H1 (cell line): Measurements from ENCODE around the gene COL5A1. TPM values are rescaled to one million over a fixed set of nuclear protein-coding genes. Genes with fewer than 3 reads are reported as not detected.

ENCODE experiments used
- CTCF ChIA-PET: fragments of 300-600 bp; sonication (Branson Sonifier 250); formaldehyde crosslinking; loops from one replicate; lab custom pipeline; 2021; ENCODE audit not compliant: partially characterized antibody; lab: Charles Lee
- POLR2A ChIA-PET: fragments of 300-600 bp; sonication (Branson Sonifier 250); formaldehyde crosslinking; loops from one replicate; lab custom pipeline; 2021; ENCODE audit warnings: inconsistent platforms; ENCODE audit not compliant: partially characterized antibody; lab: Charles Lee
- DNase-seq, 2 experiments: peaks; one replicate each; pipeline versions ENCODE4 v3.0.0 to v3.0.0-alpha.2; 2010 to 2022; ENCODE audit warnings: low spot score in 2 of 2, low read depth in 1 of 2, mixed read lengths in 1 of 2
- FAIRE-seq: peaks from 2 replicates; lab custom pipeline; 2011; peaks lifted over from hg19 to GRCh38; lab: Jason Lieb, UNC
- H2AFZ ChIP-seq: 2 replicates; pipeline ENCODE4 v1.8.1; 2012; ENCODE audit warnings: low read length, inconsistent platforms
- H2AK5ac ChIP-seq: 2 replicates; pipeline ENCODE4 v1.6.1; 2013; ENCODE audit warnings: low read depth, low read length
- H2BK120ac ChIP-seq: replicated peaks from 2 replicates; pipeline ENCODE3; 2013; ENCODE audit warnings: low read depth, low read length, inconsistent platforms
- H2BK12ac ChIP-seq: 2 replicates; pipeline ENCODE4 v1.6.1; 2013; ENCODE audit warnings: low read depth, low read length
- H2BK15ac ChIP-seq: 2 replicates; pipeline ENCODE4 v1.6.1; 2013; ENCODE audit warnings: low read length
- H2BK20ac ChIP-seq: 2 replicates; pipeline ENCODE4 v1.6.1; 2013; ENCODE audit warnings: low read length
- H2BK5ac ChIP-seq: 2 replicates; pipeline ENCODE4 v1.6.1; 2013; ENCODE audit warnings: low read depth, low read length
- H3K14ac ChIP-seq: 2 replicates; pipeline ENCODE4 v1.6.1; 2013; ENCODE audit warnings: inconsistent platforms; ENCODE audit not compliant: insufficient read length
- H3K18ac ChIP-seq: 2 replicates; pipeline ENCODE4 v1.6.1; 2013; ENCODE audit warnings: low read length; ENCODE audit errors: extremely low read depth
- H3K23ac ChIP-seq: 2 replicates; pipeline ENCODE4 v1.6.1; 2013; ENCODE audit warnings: inconsistent platforms; ENCODE audit not compliant: insufficient read length
- H3K23me2 ChIP-seq: 2 replicates; pipeline ENCODE4 v1.6.1; 2013; ENCODE audit warnings: low read depth, low read length
- H3K27ac ChIP-seq: 2 replicates; pipeline ENCODE4 v1.6.1; 2011; ENCODE audit warnings: low read depth, low read length, inconsistent platforms
- H3K27me3 ChIP-seq, 4 experiments: replicated peaks in 1 of 4; 1 replicate in 1 of 4; 2 replicates in 3 of 4; pipeline versions ENCODE4 v1.6.1 to v1.8.1; 2011 to 2013; ENCODE audit warnings: low read length in 3 of 4, mild to moderate bottlenecking in 3 of 4, inconsistent platforms in 2 of 4, mixed read lengths in 2 of 4, moderate library complexity in 1 of 4; ENCODE audit not compliant: control insufficient read depth in 3 of 4, insufficient read depth in 3 of 4; ENCODE audit errors: extremely low read depth in 1 of 4
- H3K36me3 ChIP-seq, 4 experiments: 2 replicates each; pipeline versions ENCODE4 v1.6.1 to v1.8.1; 2011 to 2013; ENCODE audit warnings: mild to moderate bottlenecking in 4 of 4, low read length in 3 of 4, moderate library complexity in 2 of 4, control low read depth in 1 of 4, inconsistent platforms in 1 of 4; ENCODE audit not compliant: insufficient read depth in 4 of 4, control insufficient read depth in 2 of 4
- H3K4ac ChIP-seq: replicated peaks from 2 replicates; pipeline ENCODE3; 2013; ENCODE audit warnings: low read length, low read depth, mixed read lengths, inconsistent platforms; ENCODE audit not compliant: insufficient read length
- H3K4me1 ChIP-seq, 4 experiments: replicated peaks in 1 of 4; 1 replicate in 1 of 4; 2 replicates in 3 of 4; pipeline versions ENCODE4 v1.6.1 to v1.8.1; 2011 to 2013; ENCODE audit warnings: low read length in 3 of 4, inconsistent platforms in 2 of 4, mixed read lengths in 1 of 4; ENCODE audit not compliant: insufficient read depth in 4 of 4, control insufficient read depth in 3 of 4
- H3K4me2 ChIP-seq, 2 experiments: 2 replicates each; pipeline versions ENCODE4 v1.6.1 to v1.8.1; 2011 to 2013; ENCODE audit warnings: low read depth in 2 of 2, low read length in 2 of 2, control low read depth in 1 of 2, inconsistent platforms in 1 of 2, mild to moderate bottlenecking in 1 of 2; ENCODE audit not compliant: insufficient read depth in 1 of 2
- H3K4me3 ChIP-seq, 4 experiments: fragments of 200-600, 300-600 bp in 1 of 4; sonication (generic), shearing (Covaris generic), sonication (Bioruptor Twin) in 1 of 4; 2 replicates each; pipeline versions ENCODE4 v1.5.1 to v1.8.1; 2011 to 2016; ENCODE audit warnings: low read length in 4 of 4, low read depth in 3 of 4, control low read depth in 2 of 4, inconsistent platforms in 2 of 4, mild to moderate bottlenecking in 2 of 4, mixed read lengths in 1 of 4, moderate library complexity in 1 of 4; ENCODE audit not compliant: insufficient read depth in 2 of 4; ENCODE audit errors: extremely low read depth in 1 of 4
- H3K56ac ChIP-seq: replicated peaks from 2 replicates; pipeline ENCODE3; 2013; ENCODE audit warnings: low read depth, mild to moderate bottlenecking, mixed read lengths, low read length, inconsistent platforms; ENCODE audit not compliant: insufficient read length
- H3K79me1 ChIP-seq: 2 replicates; pipeline ENCODE4 v1.6.1; 2013; ENCODE audit warnings: low read depth, low read length, control low read depth
- H3K79me2 ChIP-seq, 2 experiments: 2 replicates each; pipeline versions ENCODE4 v1.6.1 to v1.8.1; 2012 to 2013; ENCODE audit warnings: low read length in 2 of 2, mild to moderate bottlenecking in 2 of 2, inconsistent platforms in 1 of 2; ENCODE audit not compliant: insufficient read depth in 2 of 2, control insufficient read depth in 1 of 2
- H3K9ac ChIP-seq, 4 experiments: replicated peaks in 1 of 4; 1 replicate in 1 of 4; 2 replicates in 3 of 4; pipeline versions ENCODE4 v1.6.1 to v1.8.1; 2011 to 2013; ENCODE audit warnings: low read depth in 3 of 4, low read length in 3 of 4, control low read depth in 2 of 4, mild to moderate bottlenecking in 2 of 4, moderate library complexity in 2 of 4, inconsistent platforms in 1 of 4; ENCODE audit errors: extremely low read depth in 1 of 4
- H3K9me3 ChIP-seq, 2 experiments: 2 replicates each; pipeline versions ENCODE4 v1.6.1 to v1.8.1; 2012 to 2013; ENCODE audit warnings: mild to moderate bottlenecking in 2 of 2, moderate library complexity in 2 of 2, control low read depth in 1 of 2, inconsistent platforms in 1 of 2, low read depth in 1 of 2, low read length in 1 of 2, mixed read lengths in 1 of 2; ENCODE audit not compliant: insufficient read depth in 2 of 2
- H4K20me1 ChIP-seq, 2 experiments: replicated peaks in 1 of 2; 2 replicates each; pipeline versions ENCODE3 to v1.8.1; 2011 to 2013; ENCODE audit warnings: inconsistent platforms in 2 of 2, low read length in 2 of 2, mild to moderate bottlenecking in 1 of 2; ENCODE audit not compliant: insufficient read depth in 2 of 2, control insufficient read depth in 1 of 2
- H4K5ac ChIP-seq: 2 replicates; pipeline ENCODE4 v1.6.1; 2013; ENCODE audit warnings: low read length, low read depth, mixed read lengths, inconsistent platforms; ENCODE audit not compliant: insufficient read length
- H4K8ac ChIP-seq: 2 replicates; pipeline ENCODE4 v1.8.0; 2013; ENCODE audit warnings: mild to moderate bottlenecking, moderate library complexity, low read length, inconsistent platforms; ENCODE audit not compliant: insufficient read depth; ENCODE audit errors: extremely low read depth
- H4K91ac ChIP-seq: replicated peaks from 2 replicates; pipeline ENCODE3; 2013; ENCODE audit warnings: low read length, mixed read lengths, inconsistent platforms; ENCODE audit not compliant: insufficient read length
- EP300 ChIP-seq, 2 experiments: IDR thresholded peaks; 1 replicate in 1 of 2; 2 replicates in 1 of 2; pipeline ENCODE4 v1.6.1; 2011 to 2012; ENCODE audit warnings: low read depth in 2 of 2, low read length in 2 of 2, mild to moderate bottlenecking in 2 of 2, borderline replicate concordance in 1 of 2, inconsistent platforms in 1 of 2, moderate library complexity in 1 of 2
- GTF2F1 ChIP-seq: IDR thresholded peaks from 2 replicates; pipeline ENCODE4 v1.6.1; 2012; ENCODE audit warnings: low read depth, low read length, improper control_type of control experiment, borderline replicate concordance
- JUN ChIP-seq: IDR thresholded peaks from 2 replicates; pipeline ENCODE4 v1.6.1; 2011; ENCODE audit warnings: low read depth, mild to moderate bottlenecking, improper control_type of control experiment, low read length
- JUND ChIP-seq: IDR thresholded peaks from 2 replicates; pipeline ENCODE4 v1.6.1; 2011; ENCODE audit warnings: mild to moderate bottlenecking, improper control_type of control experiment, low read length
- NANOG ChIP-seq: IDR thresholded peaks from 2 replicates; pipeline ENCODE4 v1.6.1; 2011; ENCODE audit warnings: low read length, low read depth, mild to moderate bottlenecking, inconsistent platforms; ENCODE audit not compliant: insufficient read depth, poor library complexity, severe bottlenecking
- NRF1 ChIP-seq: IDR thresholded peaks from 2 replicates; pipeline ENCODE4 v1.6.1; 2011; ENCODE audit warnings: mild to moderate bottlenecking, low read depth, low read length, improper control_type of control experiment
- POU5F1 ChIP-seq: IDR thresholded peaks from 2 replicates; pipeline ENCODE4 v1.6.1; 2011; ENCODE audit warnings: low read depth, mild to moderate bottlenecking, low read length, moderate library complexity
- RBBP5 ChIP-seq: IDR thresholded peaks from 2 replicates; pipeline ENCODE4 v1.7.1; 2012; ENCODE audit warnings: low read depth, mild to moderate bottlenecking, inconsistent platforms, low read length, moderate library complexity, borderline replicate concordance
- RNF2 ChIP-seq: fragments of 200-900, 300-1000 bp; sonication (generic); IDR thresholded peaks from 2 replicates; pipeline ENCODE4 v1.7.1; 2016; ENCODE audit warnings: borderline replicate concordance, low read depth, mild to moderate bottlenecking, antibody characterized with exemption, low read length; ENCODE audit not compliant: poor library complexity, severe bottlenecking; ENCODE audit errors: missing control alignments
- TAF1 ChIP-seq: IDR thresholded peaks from 2 replicates; pipeline ENCODE4 v1.6.1; 2011; ENCODE audit warnings: mild to moderate bottlenecking, low read depth, low read length
- TAF7 ChIP-seq: optimal IDR thresholded peaks from 2 replicates; pipeline ENCODE3; 2011; ENCODE audit warnings: low read depth, mild to moderate bottlenecking, inconsistent platforms, low read length, moderate library complexity, borderline replicate concordance
- WGBS, 2 experiments: shearing (Covaris generic) in 1 of 2; methylation state at CpG; one replicate each; pipeline versions ENCODE4 v1.1.6 to v1.1.7; 2013 to 2015; ENCODE audit warnings: low lambda C conversion rate in 2 of 2, mixed read lengths in 2 of 2, inconsistent platforms in 1 of 2, low coverage in 1 of 2, missing lambda C conversion rate in 1 of 2; ENCODE audit not compliant: insufficient replicate concordance in 2 of 2, insufficient coverage in 1 of 2, insufficient read length in 1 of 2; ENCODE audit errors: extremely low coverage in 1 of 2, missing lambda C conversion rate in 1 of 2; 5-methylcytosine and 5-hydroxymethylcytosine counted together
- polyA plus RNA-seq, 7 experiments: library from polyadenylated mRNA; depleted of rRNA in 3 of 7; stranded (reverse) in 5 of 7; unstranded in 2 of 7; fragments of >200 nt in 5 of 7; fragments of 200-250 nt in 2 of 7; gene quantifications; 1 replicate in 5 of 7; 2 replicates in 1 of 7; 4 replicates in 1 of 7; pipeline versions ENCODE4 v1.2.1 to v1.2.3, GENCODE V29; 2011 to 2013; ENCODE audit warnings: missing spikeins in 2 of 7, mixed read lengths in 2 of 7
- total RNA-seq: library from RNA; stranded (reverse); fragmentation: NEBNext Ultra II Directional; extraction: Animal tissue kit (Norgen Biotek cat#: 25700); gene quantifications from 2 replicates; pipeline ENCODE4 v1.2.1, GENCODE V29; 2021
- TF ChIP-seq, protein P1 (sequence below): IDR thresholded peaks from 2 replicates; pipeline ENCODE4 v1.6.1; 2012; ENCODE audit warnings: inconsistent platforms

Gene COL5A1
- total and polyA plus RNA-seq, 2 of the 8 experiments (the other 6 are each of a cell fraction or from before 2014, with no cell fraction given), result 3.8 to 12.0 TPM

DNA sequence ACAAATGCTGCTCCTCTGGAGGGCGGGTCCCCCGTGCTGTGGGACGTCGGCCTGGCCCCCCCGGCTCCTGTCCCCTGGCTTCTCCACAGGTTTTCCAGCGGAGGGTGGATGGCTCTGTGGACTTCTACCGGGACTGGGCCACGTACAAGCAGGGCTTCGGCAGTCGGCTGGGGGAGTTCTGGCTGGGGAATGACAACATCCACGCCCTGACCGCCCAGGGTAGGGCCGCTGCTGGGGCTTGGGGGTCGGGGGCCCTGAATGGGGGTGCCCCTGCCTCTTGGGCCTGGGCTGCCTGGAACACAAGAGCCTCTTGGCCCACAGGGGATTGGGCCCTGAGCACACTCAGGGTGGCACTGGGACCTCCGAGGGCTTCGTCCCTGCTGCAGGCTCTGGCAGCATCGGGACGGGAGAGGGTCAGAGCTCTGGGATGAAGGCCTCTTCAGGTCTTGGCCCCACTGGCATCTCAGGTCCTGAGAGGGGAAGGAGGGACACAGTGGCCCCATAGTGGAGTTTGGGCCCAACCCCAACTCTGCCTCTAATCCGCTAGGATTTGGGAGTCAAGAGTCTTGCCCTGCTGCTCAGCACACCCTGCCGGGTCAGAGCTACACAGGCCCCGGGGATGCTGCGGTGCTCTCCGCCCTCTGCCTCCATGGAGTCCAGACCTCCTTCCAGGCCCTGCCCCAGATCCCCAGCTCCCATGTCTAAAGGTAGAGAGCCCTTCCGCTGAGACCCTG is 244.2 kb downstream of the COL5A1 start:
- no peak overlapping the region for H3K23ac ChIP-seq
- no peaks in the 10 kb centered on the region for H3K9me3 ChIP-seq
- H2AFZ ChIP-seq, result no peak overlapping the region
- H2AK5ac ChIP-seq, result no peak overlapping the region
- FAIRE-seq, result no peak
- H3K56ac ChIP-seq, result no peak overlapping the region
- no peak overlapping the region for H2BK12ac ChIP-seq
- H3K4me1 ChIP-seq, result no peaks in the 10 kb centered on the region
- no peak overlapping the region for H4K8ac ChIP-seq
- no peak overlapping the region for H4K5ac ChIP-seq
- H2BK20ac ChIP-seq, result no peak overlapping the region
- H3K36me3 ChIP-seq, result no peaks in the 10 kb centered on the region
- no peak overlapping the region for H3K27ac ChIP-seq
- H4K20me1 ChIP-seq, result no peaks in the 10 kb centered on the region
- no peak overlapping the region for H3K4me3 ChIP-seq
- H3K79me2 ChIP-seq, result no peaks in the 10 kb centered on the region
- H3K9ac ChIP-seq, result no peak overlapping the region
- H3K14ac ChIP-seq, result no peak overlapping the region
- no peak overlapping the region for H3K18ac ChIP-seq
- no peak overlapping the region for H2BK120ac ChIP-seq
- no peak overlapping the region for H2BK5ac ChIP-seq
- H3K27me3 ChIP-seq, result no peaks in the 10 kb centered on the region
- DNase-seq, result no peak
- ChIA-PET POLR2A (no interaction called here), CTCF (no interaction called here)
- no peaks in the 10 kb centered on the region for H3K79me1 ChIP-seq
- H4K91ac ChIP-seq, result no peak overlapping the region
- H3K4me2 ChIP-seq, result no peak overlapping the region
- 89% methylated on average over 16 of the region's 24 CpGs; no CpG with 5 or more reads in 1 of the 2 experiments for whole genome bisulfite sequencing, 2 experiments
- no peaks in the 10 kb centered on the region; the same call in 1 of the 2 replicates for H3K23me2 ChIP-seq
- H3K4ac ChIP-seq, result no peak overlapping the region
- H2BK15ac ChIP-seq, result no peak overlapping the region
- TF ChIP-seq TAF7, result no peak
- no peak for TF ChIP-seq TAF1
- no peak for TF ChIP-seq NANOG
- TF ChIP-seq NRF1, result no peak
- no peak for TF ChIP-seq RNF2
- no peak for TF ChIP-seq EP300 (IDR thresholded peaks at IDR 0.05; ENCODE audit: borderline replicate concordance in 1 of 2, low read depth in 2 of 2, low read length in 2 of 2)
- TF ChIP-seq GTF2F1, result no peak
- no peak for TF ChIP-seq POU5F1
- TF ChIP-seq JUN, result no peak
- no peak for TF ChIP-seq RBBP5
- TF ChIP-seq JUND, result no peak
- TF ChIP-seq, protein P1, sequence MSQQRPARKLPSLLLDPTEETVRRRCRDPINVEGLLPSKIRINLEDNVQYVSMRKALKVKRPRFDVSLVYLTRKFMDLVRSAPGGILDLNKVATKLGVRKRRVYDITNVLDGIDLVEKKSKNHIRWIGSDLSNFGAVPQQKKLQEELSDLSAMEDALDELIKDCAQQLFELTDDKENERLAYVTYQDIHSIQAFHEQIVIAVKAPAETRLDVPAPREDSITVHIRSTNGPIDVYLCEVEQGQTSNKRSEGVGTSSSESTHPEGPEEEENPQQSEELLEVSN, result no peak
